Vagina (tissue), 2 donors: ENCODE measurements around the gene SIDT1. TPM values are rescaled to one million over a fixed set of nuclear protein-coding genes. Genes with fewer than 3 reads are reported as not detected.

Experiments used
- DNase-seq, 2 donors: peaks; one replicate each; pipeline ENCODE4 v3.0.0-alpha.2; 2017; ENCODE audit errors: extremely low spot score in 2 of 2
- H3K27ac ChIP-seq: fragments of 200-600 bp; sonication (generic); one replicate; pipeline ENCODE4 v1.5.1; 2019
- H3K27me3 ChIP-seq: fragments of 200-600 bp; sonication (generic); one replicate; pipeline ENCODE4 v1.5.1; 2019
- H3K36me3 ChIP-seq, 2 donors: fragments of 200-600 bp; sonication (generic); one replicate each; pipeline ENCODE4 v1.5.1; 2017 to 2019
- H3K4me1 ChIP-seq: fragments of 200-600 bp; sonication (generic); one replicate; pipeline ENCODE4 v1.5.1; 2019
- H3K4me3 ChIP-seq, 2 donors: fragments of 200-600 bp; sonication (generic); 1 replicate in 1 of 2; 2 replicates in 1 of 2; pipeline ENCODE4 v1.5.1; 2016 to 2019
- H3K9me3 ChIP-seq: fragments of 200-600 bp; sonication (generic); one replicate; pipeline ENCODE4 v1.5.1; 2019
- CTCF ChIP-seq, 3 experiments: fragments of 450-650 bp in 2 of 3; fragments of 200-600 bp in 1 of 3; sonication (generic) in 1 of 3; IDR thresholded peaks; one replicate each; pipeline ENCODE4 v1.5.1; 2017 to 2019; ENCODE audit warnings: antibody characterized with exemption in 3 of 3, mild to moderate bottlenecking in 2 of 3, moderate library complexity in 2 of 3
- POLR2A ChIP-seq, 2 donors: fragments of 450-650 bp; IDR thresholded peaks; one replicate each; pipeline ENCODE4 v1.6.1; 2017; ENCODE audit warnings: antibody characterized with exemption in 2 of 2, mild to moderate bottlenecking in 2 of 2, moderate library complexity in 2 of 2
- POLR2AphosphoS5 ChIP-seq, 2 donors: sonication (generic); formaldehyde crosslinking; IDR thresholded peaks; one replicate each; pipeline ENCODE4 v1.9.0; 2017; ENCODE audit warnings: antibody characterized with exemption in 2 of 2, mild to moderate bottlenecking in 2 of 2, low read depth in 1 of 2; ENCODE audit not compliant: insufficient read depth in 1 of 2
- intact Hi-C: fragments of 100-400 bp; cut with DNase I; formaldehyde crosslinking; loops from one replicate; pipeline ENCODE4 v1.15.1; 2023
- total RNA-seq: library from RNA; depleted of rRNA; stranded (reverse); fragments of >200 nt; gene quantifications from one replicate; pipeline ENCODE4 v1.2.3, GENCODE V29; 2016

SIDT1 gene
- total RNA-seq, 1 donor from 2014 or later: 44.0 TPM

DNA sequence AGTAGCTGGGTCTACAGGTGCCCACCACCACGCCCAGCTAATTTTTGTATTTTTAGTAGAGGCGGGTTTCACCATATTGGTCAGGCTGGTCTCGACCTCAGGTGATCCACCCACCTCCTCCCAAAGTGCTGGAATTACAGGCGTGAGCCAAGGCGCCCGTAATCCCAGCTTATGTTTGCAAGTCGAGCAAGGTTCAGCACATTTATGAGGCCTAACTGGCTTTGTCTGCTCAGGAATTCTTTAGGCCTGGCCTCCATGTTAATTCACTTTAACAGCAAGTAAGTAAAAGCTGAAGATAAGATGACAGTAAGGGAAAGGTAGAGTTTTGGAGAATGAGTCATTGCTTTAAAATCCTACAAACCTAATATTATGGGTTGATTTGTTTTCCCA lies 24.6 kb downstream of the SIDT1 start:
- no peak for TF ChIP-seq CTCF (IDR thresholded peaks at IDR 0.05)
- no peak for TF ChIP-seq POLR2AphosphoS5 (IDR thresholded peaks at IDR 0.05; ENCODE audit: insufficient read depth in 1 of 2, low read depth in 1 of 2)
- TF ChIP-seq POLR2A (IDR thresholded peaks at IDR 0.05): no peak
- no peak for DNase-seq
- Histone ChIP-seq H3K9me3 (no peaks in the 10 kb centered on the region), H3K27ac (no peak overlapping the region), H3K4me3 (no peak overlapping the region), H3K27me3 (no peaks in the 10 kb centered on the region), H3K4me1 (no peaks in the 10 kb centered on the region), H3K36me3 (no peaks in the 10 kb centered on the region)
- intact Hi-C loops: no loop called here

DNA sequence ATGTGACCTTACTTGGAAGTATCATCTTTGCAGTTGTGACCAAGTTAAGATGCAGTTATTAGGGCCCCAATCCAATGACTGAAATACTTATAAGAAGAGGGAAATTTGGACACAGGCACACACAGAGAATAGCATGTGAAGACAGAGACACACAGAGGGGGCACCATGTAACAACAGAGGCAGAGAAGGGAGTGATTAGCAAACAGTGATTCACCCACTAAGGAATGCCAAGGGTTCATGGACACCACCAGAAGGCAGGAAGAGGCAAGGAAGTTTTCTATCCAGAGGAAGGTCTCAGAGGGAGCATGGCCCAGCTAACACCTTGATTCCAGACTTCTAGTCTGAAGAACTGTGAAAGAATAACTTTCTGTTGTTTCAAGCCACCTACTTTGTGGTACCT lies 25.0 kb downstream of the SIDT1 start:
- DNase-seq: no peak
- intact Hi-C loops: no loop called here
- Histone ChIP-seq H3K4me1 (no peaks in the 10 kb centered on the region), H3K36me3 (no peaks in the 10 kb centered on the region), H3K4me3 (no peak overlapping the region), H3K27ac (no peak overlapping the region), H3K9me3 (no peaks in the 10 kb centered on the region), H3K27me3 (no peaks in the 10 kb centered on the region)
- TF ChIP-seq CTCF (IDR thresholded peaks at IDR 0.05) (no peak), POLR2A (IDR thresholded peaks at IDR 0.05) (no peak), POLR2AphosphoS5 (IDR thresholded peaks at IDR 0.05; ENCODE audit: insufficient read depth in 1 of 2, low read depth in 1 of 2) (no peak)

- Histone ChIP-seq H3K36me3 (no peaks in the 10 kb centered on the region), H3K27ac (no peak overlapping the region), H3K4me3 (no peak overlapping the region), H3K9me3 (no peaks in the 10 kb centered on the region), H3K27me3 (no peaks in the 10 kb centered on the region), H3K4me1 (no peaks in the 10 kb centered on the region)
- DNase-seq: no peak
- intact Hi-C loops: no loop called here
- TF ChIP-seq CTCF (IDR thresholded peaks at IDR 0.05): no peak
- TF ChIP-seq POLR2A (IDR thresholded peaks at IDR 0.05): no peak
- TF ChIP-seq POLR2AphosphoS5 (IDR thresholded peaks at IDR 0.05; ENCODE audit: insufficient read depth in 1 of 2, low read depth in 1 of 2): no peak
Observed at GRCh38 chr3:113559009-113559408, 26.7 kb downstream of the SIDT1 start.

- H3K27ac ChIP-seq: no peak overlapping the region
- H3K36me3 ChIP-seq: no peaks in the 10 kb centered on the region
- H3K4me3 ChIP-seq: no peak overlapping the region
- TF ChIP-seq POLR2AphosphoS5 (IDR thresholded peaks at IDR 0.05; ENCODE audit: insufficient read depth in 1 of 2, low read depth in 1 of 2): no peak
- H3K4me1 ChIP-seq: no peaks in the 10 kb centered on the region
- no peaks in the 10 kb centered on the region for H3K27me3 ChIP-seq
- no peak for DNase-seq
- intact Hi-C loops: no loop called here
- no peaks in the 10 kb centered on the region for H3K9me3 ChIP-seq
Observed at GRCh38 chr3:113560271-113560670, 27.9 kb downstream of the SIDT1 start.

- no peak overlapping the region for H3K27ac ChIP-seq
- TF ChIP-seq POLR2AphosphoS5 (IDR thresholded peaks at IDR 0.05; ENCODE audit: insufficient read depth in 1 of 2, low read depth in 1 of 2) (no peak), POLR2A (IDR thresholded peaks at IDR 0.05) (no peak), CTCF (IDR thresholded peaks at IDR 0.05) (no peak)
- no peaks in the 10 kb centered on the region for H3K36me3 ChIP-seq
- intact Hi-C loops: no loop called here
- no peak overlapping the region for H3K4me3 ChIP-seq
- H3K4me1 ChIP-seq: no peaks in the 10 kb centered on the region
- H3K9me3 ChIP-seq: no peaks in the 10 kb centered on the region
- DNase-seq: no peak
- H3K27me3 ChIP-seq: no peaks in the 10 kb centered on the region
Observed at GRCh38 chr3:113560831-113561623, 28.7 kb downstream of the SIDT1 start.
